ENCODE measurements around the gene PPP2R3A. TPM values are rescaled to one million over a fixed set of nuclear protein-coding genes. Genes with fewer than 3 reads are reported as not detected.

The PPP2R3A gene
- total and polyA plus RNA-seq, 2 of the 13 experiments (the other 11 are each of a cell fraction or from before 2014, with no cell fraction given): 0.07 to 0.12 TPM

- no peak for TF ChIP-seq TFAP4 (IDR thresholded peaks at IDR 0.05; ENCODE audit: borderline replicate concordance, low read depth)
- no peak for TF ChIP-seq MEIS1 (CRISPR knock-in tag; IDR thresholded peaks at IDR 0.05; ENCODE audit: borderline replicate concordance)
- TF ChIP-seq TAF1 (CRISPR knock-in tag; IDR thresholded peaks at IDR 0.05): peak; percentile 57
- no peak for TF ChIP-seq CHD4 (IDR thresholded peaks at IDR 0.05; ENCODE audit: borderline replicate concordance, low read length)
- TF ChIP-seq TFDP1 (CRISPR knock-in tag; IDR thresholded peaks at IDR 0.05; ENCODE audit: borderline replicate concordance): peak; percentile 14; the same call in 1 of the 2 replicates
- TF ChIP-seq ZNF749 (CRISPR knock-in tag; IDR thresholded peaks at IDR 0.05; ENCODE audit: borderline replicate concordance): peak; percentile 51
- peak; percentile 49 for TF ChIP-seq SAP130 (CRISPR knock-in tag; IDR thresholded peaks at IDR 0.05; ENCODE audit: low read depth)
- TF ChIP-seq ZNF788 (CRISPR knock-in tag; IDR thresholded peaks at IDR 0.05; ENCODE audit: borderline replicate concordance): 0 out of 2 replicates have a peak, but pooled peaks have one; percentile 13
- TF ChIP-seq HIC2 (CRISPR knock-in tag; IDR thresholded peaks at IDR 0.05; ENCODE audit: low read depth): no peak
- peak; percentile 30; the same call in 1 of the 2 replicates for TF ChIP-seq ZNF598 (CRISPR knock-in tag; IDR thresholded peaks at IDR 0.05; ENCODE audit: borderline replicate concordance)
- no peak for TF ChIP-seq ZNF280B (CRISPR knock-in tag; IDR thresholded peaks at IDR 0.05; ENCODE audit: borderline replicate concordance)
- no peak for TF ChIP-seq TAF15 (IDR thresholded peaks at IDR 0.05; ENCODE audit: low read depth, low read length, poor library complexity, severe bottlenecking)
- TF ChIP-seq ATF6 (CRISPR knock-in tag; conservative IDR thresholded peaks at IDR 0.05): no peak
- no peak for TF ChIP-seq RBM39 (IDR thresholded peaks at IDR 0.05; ENCODE audit: low read depth, low read length, poor library complexity, severe bottlenecking)
- no peak for TF ChIP-seq IKZF1 (IDR thresholded peaks at IDR 0.05)
- no peak for TF ChIP-seq ATF4 (CRISPR knock-in tag; IDR thresholded peaks at IDR 0.05)
- TF ChIP-seq PITX1 (CRISPR knock-in tag; IDR thresholded peaks at IDR 0.05): no peak
- no peak for TF ChIP-seq SIN3B (IDR thresholded peaks at IDR 0.05; ENCODE audit: low read length)
These were observed 229.9 kb downstream of the PPP2R3A start (continued) for GRCh38 chr3:136195258-136196063.

Measured in HepG2 (cell line).